SK-N-MC (cell line): ENCODE data around the gene NUP88.
"Not testable (repeated sequence)": the region's sequence is repeated elsewhere in the genome, so short reads cannot be mapped to it uniquely, and the experiment has no call there.

ENCODE experiments used
- DNase-seq: peaks from one replicate; pipeline ENCODE4 v3.0.0-alpha.2; 2011; ENCODE audit warnings: low read depth, low spot score
- H3K27ac ChIP-seq: fragments of 200-600 bp; sonication (generic); 2 replicates; pipeline ENCODE4 v1.5.1; 2016; ENCODE audit warnings: mixed run types
- H3K36me3 ChIP-seq: fragments of 200-600 bp; sonication (generic); 2 replicates; pipeline ENCODE4 v1.6.1; 2017; ENCODE audit warnings: antibody characterized with exemption, low read length, mixed read lengths; ENCODE audit not compliant: insufficient read depth
- H3K4me3 ChIP-seq: fragments of 200-600 bp; sonication (generic); 2 replicates; pipeline ENCODE4 v1.5.1; 2016
- H3K9ac ChIP-seq: fragments of 200-600 bp; sonication (generic); 2 replicates; pipeline ENCODE4 v1.8.0; 2017; ENCODE audit warnings: mixed run types, mixed read lengths; ENCODE audit not compliant: insufficient read length
- H3K9me3 ChIP-seq: fragments of 200-600 bp; sonication (generic); 2 replicates; pipeline ENCODE4 v1.6.1; 2017; ENCODE audit warnings: low read depth, mild to moderate bottlenecking, antibody characterized with exemption, low read length, moderate library complexity, mixed read lengths
- EZH2 ChIP-seq: fragments of 200-600 bp; sonication (generic); IDR thresholded peaks from one replicate; pipeline ENCODE4 v1.6.1; 2017; ENCODE audit warnings: antibody characterized with exemption
- FOXP2 ChIP-seq: optimal IDR thresholded peaks from 2 replicates; pipeline ENCODE3; 2011; ENCODE audit warnings: mild to moderate bottlenecking, moderate library complexity; ENCODE audit not compliant: insufficient read depth; ENCODE audit errors: extremely low read length, control extremely low read depth
- POLR2AphosphoS5 ChIP-seq: IDR thresholded peaks from 2 replicates; pipeline ENCODE4 v1.6.1; 2012; ENCODE audit warnings: mild to moderate bottlenecking, low read depth, low read length, borderline replicate concordance

The NUP88 gene

DNA sequence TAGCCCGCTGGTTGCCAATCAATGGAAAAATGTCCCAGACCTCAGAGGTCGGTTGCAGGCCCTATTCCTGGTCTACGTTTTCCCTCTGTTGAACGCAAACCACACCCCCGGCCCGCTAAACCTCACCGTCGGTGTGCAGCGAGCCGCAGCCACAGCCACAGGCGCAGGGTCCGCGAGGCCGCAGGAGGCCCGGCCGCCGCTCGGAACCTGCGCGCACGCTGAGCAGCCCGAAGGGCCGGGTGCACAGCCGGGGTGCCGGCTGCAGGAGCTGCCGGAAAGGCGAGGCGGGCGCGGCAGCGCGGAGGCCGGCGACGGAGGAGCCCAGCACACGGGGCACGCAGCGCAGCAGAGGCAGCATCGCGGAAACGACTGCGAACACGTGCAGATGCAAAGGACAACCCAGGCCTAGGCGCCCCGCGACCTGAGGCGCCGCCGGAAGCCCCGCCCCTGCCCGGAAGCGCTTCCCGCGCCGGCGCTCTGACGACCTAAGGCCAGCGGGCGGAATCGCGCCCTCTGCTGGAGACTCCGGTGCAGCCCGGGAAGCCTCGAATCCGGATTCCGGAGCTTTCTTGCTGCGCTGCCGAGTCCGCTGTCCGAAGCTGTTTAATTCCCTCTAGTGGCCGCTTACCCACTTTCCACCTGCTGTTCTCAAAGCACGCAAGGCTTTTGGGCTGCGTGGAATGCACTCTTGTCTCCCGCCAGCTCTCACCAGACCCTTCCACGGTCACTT is 19.4 kb upstream of the NUP88 start, which contains the start of gene C1QBP:
TSS of gene C1QBP (minus strand) at position 440 of the 730 bp plus-strand sequence. CDS start at position 358, 82 bp downstream.
- TF ChIP-seq EZH2, result no peak
- TF ChIP-seq FOXP2, result no peak
- peak; percentile 75; the same call in 1 of the 2 replicates for TF ChIP-seq POLR2AphosphoS5
- Histone ChIP-seq H3K36me3 (peaks cover 58% of the 10 kb centered on the region), H3K9ac (peak within 1 kb of the TSS; percentile 91), H3K9me3 (no peaks in the 10 kb centered on the region), H3K27ac (peak within 1 kb of the TSS; percentile 77), H3K4me3 (peak within 1 kb of the TSS; percentile 80)
- DNase-seq, result no peak

DNA sequence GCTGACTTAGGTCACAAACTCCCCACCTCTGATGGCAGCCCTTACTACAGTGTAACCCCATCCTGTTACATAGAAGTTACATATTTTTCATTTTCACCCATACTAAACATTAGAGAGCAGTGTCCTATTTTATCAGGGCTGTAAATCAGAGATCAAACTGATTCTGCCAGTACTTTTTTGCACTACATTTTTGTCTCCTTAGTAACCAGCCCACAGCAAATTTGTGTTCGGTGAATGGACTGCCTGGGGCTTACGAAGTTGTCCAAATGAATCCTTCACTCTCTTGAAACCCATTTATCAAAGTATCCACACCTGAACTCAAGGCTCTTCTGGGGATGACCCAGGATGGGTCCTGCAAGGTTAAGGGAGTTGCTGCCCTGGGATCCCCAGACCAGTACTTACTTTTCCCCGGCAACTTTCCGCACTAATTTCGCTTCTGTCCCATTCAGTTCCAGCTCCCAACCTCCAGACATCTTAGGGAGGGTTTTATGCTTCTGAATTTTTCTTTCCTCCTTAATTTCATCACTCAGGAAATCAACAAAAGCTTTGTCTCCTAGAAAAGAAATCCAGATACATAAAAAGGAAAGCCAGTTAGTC is 18.4 kb upstream of the NUP88 start:
- peak overlapping the region; percentile 88 for H3K9ac ChIP-seq
- DNase-seq, result no peak
- H3K36me3 ChIP-seq, result peaks cover 61% of the 10 kb centered on the region
- peak overlapping the region; percentile 23; the same call in 1 of the 2 replicates for H3K27ac ChIP-seq
- peak overlapping the region; percentile 80 for H3K4me3 ChIP-seq
- TF ChIP-seq FOXP2 (no peak), POLR2AphosphoS5 (no peak), EZH2 (no peak)
- no peaks in the 10 kb centered on the region for H3K9me3 ChIP-seq

DNA sequence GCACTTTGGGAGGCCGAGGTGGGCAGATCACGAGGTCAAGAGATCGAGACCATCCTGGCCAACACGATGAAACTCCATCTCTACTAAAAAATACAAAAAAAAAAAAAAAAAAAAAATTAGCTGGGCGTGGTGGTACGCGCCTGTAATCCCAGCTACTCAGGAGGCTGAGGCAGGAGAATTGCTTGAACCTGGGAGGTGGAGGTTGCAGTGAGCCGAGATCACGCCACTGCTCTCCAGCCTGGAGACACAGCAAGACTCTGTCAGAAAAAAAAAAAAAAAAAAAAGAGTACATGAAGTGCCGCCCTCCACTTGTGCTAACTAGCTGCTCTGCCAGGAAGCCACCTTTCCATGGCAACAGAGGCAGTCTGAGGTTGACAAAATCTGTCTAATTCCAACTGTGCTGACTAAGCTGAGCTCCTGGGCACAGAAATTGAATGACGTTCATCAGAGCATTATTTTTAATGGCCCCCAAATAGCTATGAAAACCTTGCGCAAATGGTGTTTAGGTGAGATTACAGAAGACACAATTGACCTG is 16.4 kb upstream of the NUP88 start:
- peak overlapping the region; percentile 67; the same call in 1 of the 2 replicates for H3K27ac ChIP-seq
- DNase-seq, H3K9me3 ChIP-seq: not testable (repeated sequence)
- peak overlapping the region; percentile 48 for H3K9ac ChIP-seq
- peak overlapping the region; percentile 8; the same call in 1 of the 2 replicates for H3K4me3 ChIP-seq
- peaks cover 72% of the 10 kb centered on the region for H3K36me3 ChIP-seq

DNA sequence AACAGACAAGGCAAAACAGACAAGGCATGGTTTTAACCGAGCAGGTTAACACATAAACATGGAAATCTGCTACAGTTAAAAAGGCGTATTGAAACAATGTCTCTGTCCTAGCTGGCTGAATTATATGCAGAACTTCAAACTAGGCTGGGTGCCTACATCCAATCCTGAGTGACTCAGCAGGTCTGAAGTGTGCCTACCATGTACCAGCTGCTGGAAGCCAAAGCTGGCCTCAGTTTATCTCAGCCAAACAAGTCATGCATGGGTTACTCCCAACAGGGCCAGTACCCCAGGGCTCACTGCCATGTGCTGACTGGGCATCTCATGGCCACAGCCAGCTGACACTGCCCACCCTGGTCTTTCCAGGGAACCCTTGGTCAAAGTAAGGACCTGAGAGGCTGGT is 15.5 kb upstream of the NUP88 start:
- Histone ChIP-seq H3K4me3 (no peak overlapping the region), H3K9ac (no peak overlapping the region), H3K9me3 (no peaks in the 10 kb centered on the region), H3K27ac (peak overlapping the region; percentile 70), H3K36me3 (peaks cover 78% of the 10 kb centered on the region)
- TF ChIP-seq POLR2AphosphoS5 (no peak), FOXP2 (no peak), EZH2 (no peak)
- DNase-seq, result no peak

DNA sequence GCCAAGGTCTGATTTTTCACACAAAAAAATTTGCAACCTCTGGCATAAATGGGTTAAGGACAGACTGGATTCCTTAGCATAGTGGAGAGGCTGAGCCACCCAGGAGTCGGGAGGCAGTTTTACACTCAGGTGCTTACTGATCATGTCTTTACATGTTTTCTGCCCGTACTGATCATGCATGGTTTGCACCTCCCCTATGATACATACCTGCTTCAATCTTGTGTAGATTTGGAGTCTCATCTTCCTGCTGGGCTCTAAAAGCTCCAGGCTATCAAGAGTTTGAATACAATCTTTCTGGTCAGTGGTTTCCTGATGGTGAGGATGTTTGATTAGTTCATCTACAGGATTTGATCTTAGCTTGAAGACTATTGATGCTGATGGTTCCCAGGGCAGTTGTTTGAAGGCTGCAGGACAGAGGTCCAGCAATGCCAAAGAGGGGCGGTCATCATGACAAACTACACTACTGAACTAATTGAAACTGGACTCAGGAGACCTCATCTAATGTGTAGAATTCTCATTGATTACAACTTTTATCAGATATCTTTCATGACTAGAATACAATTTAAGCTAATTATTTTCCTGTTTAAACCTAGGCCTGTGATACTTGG is 12.6 kb upstream of the NUP88 start:
- Histone ChIP-seq H3K9me3 (no peaks in the 10 kb centered on the region), H3K9ac (no peak overlapping the region), H3K27ac (peak overlapping the region; percentile 4; the same call in 1 of the 2 replicates), H3K4me3 (no peak overlapping the region), H3K36me3 (peaks cover 90% of the 10 kb centered on the region)
- DNase-seq, result no peak
- TF ChIP-seq EZH2 (no peak), FOXP2 (no peak), POLR2AphosphoS5 (no peak)

DNA sequence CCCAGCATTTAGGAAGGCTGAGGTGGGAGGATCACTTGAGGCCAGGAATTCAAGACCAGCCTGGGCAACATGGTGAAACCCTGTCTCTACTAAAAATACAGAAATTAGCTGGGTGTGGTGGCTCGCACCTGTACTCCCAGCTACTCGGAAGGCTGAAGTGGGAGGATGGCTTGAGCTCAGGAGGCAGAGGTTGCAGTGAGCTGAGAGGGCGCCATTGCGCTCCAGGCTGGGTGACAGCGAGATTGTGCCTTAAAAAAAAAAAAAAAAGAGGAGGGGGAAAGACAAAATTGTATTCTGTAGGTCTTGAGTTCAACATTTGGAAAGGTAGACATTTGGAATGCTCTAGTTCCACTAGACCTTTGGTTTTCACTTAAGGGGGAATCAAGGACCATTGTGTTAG is 11.8 kb upstream of the NUP88 start:
- DNase-seq, H3K9ac ChIP-seq, H3K27ac ChIP-seq, H3K9me3 ChIP-seq, H3K4me3 ChIP-seq: not testable (repeated sequence)
- H3K36me3 ChIP-seq, result peaks cover 89% of the 10 kb centered on the region

DNA sequence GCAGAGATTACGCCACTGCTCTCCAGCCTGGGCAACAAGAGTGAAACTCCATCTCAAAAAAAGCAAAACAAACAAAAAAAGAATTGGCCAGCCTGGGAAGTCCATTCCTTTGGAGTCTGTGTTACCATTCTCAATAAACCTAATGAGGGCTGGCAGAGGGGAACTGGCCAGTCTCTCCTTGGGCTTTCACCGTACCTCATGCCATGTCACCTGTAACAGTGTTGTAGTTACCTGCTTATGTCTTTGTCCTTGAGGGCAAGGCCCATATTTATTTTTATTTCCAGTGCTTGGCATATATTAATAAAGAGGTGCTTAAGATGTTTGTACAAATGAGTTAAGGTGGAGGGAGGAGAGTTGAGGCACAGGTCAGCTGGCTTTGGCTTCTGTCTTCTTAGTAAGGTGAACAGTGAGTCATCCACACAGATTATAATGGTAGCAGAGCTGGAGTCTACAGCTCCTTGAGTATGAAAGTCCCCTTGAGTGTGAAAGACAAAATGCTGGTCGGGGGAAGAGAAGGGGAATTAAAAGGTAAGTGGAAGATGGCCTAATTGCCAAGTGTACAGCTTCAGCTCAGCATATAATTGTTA is 11.0 kb upstream of the NUP88 start:
- TF ChIP-seq FOXP2, result no peak
- no peak for TF ChIP-seq POLR2AphosphoS5
- no peak for TF ChIP-seq EZH2
- Histone ChIP-seq H3K9ac (no peak overlapping the region), H3K27ac (no peak overlapping the region), H3K36me3 (peaks cover 90% of the 10 kb centered on the region), H3K9me3 (no peaks in the 10 kb centered on the region), H3K4me3 (no peak overlapping the region)
- DNase-seq, result no peak

DNA sequence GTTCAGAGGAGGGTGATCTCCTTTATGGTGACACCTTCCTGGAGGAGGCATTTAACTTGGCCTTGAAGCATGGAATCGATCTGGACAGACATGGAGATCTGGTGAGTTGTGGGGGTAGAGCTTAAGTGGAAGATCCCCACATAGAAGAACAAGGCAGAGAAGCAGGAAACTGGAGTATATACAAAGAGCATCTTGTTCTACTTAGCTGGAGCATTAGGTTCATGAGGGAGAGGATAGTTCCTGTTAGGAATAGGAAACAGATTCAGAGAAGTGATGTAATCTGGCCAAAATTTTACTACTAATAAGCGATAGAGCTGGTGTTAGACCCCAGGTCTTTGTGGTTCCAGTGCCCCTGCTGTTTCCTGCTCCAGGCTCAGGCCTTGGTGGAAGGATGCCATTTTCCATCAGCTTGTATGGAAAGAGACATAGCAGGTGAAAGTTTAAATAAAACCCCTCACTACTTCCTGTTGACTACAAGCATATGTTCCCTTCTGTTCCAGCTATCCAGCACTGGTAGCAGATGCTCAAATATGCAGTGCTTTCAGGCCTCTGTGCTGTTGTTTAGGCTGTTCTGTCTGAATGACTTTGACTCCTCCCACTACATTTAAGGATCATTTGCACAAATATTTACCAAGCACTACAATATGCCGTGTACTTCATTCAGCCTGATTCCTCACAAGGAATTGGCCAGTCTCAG is 9.9 kb upstream of the NUP88 start:
- Histone ChIP-seq H3K9me3 (no peaks in the 10 kb centered on the region), H3K27ac (peak overlapping the region; percentile 48), H3K9ac (no peak overlapping the region), H3K4me3 (no peak overlapping the region), H3K36me3 (peaks cover 92% of the 10 kb centered on the region)
- no peak for DNase-seq
- no peak for TF ChIP-seq EZH2
- TF ChIP-seq POLR2AphosphoS5, result no peak
- TF ChIP-seq FOXP2, result no peak
